B cell (primary cell): ENCODE measurements around the gene RFX3. TPM values are rescaled to one million over a fixed set of nuclear protein-coding genes. Genes with fewer than 3 reads are reported as not detected.

Experiments used
- ATAC-seq: fragments of 200-7000 bp; cut with Tn5 transposase; one replicate; pipeline ENCODE4 v1.10.0; 2021; ENCODE audit warnings: low read depth, mild to moderate bottlenecking, moderate number of reproducible peaks, moderate library complexity
- CTCF ChIA-PET: fragments of 350-600 bp; sonication (Branson Sonifier 250); formaldehyde crosslinking; loops from one replicate; lab custom pipeline; 2021; ENCODE audit warnings: antibody characterized with exemption, inconsistent platforms; lab: Charles Lee
- POLR2A ChIA-PET: fragments of 350-600 bp; sonication (Branson Sonifier 250); formaldehyde crosslinking; loops from one replicate; lab custom pipeline; 2021; ENCODE audit warnings: antibody characterized with exemption; lab: Charles Lee
- DNase-seq: peaks from one replicate; pipeline ENCODE4 v3.0.0; 2013
- H2AFZ ChIP-seq: 2 replicates; pipeline ENCODE4 v1.6.1; 2012; ENCODE audit warnings: mild to moderate bottlenecking, low read depth, low read length; ENCODE audit not compliant: insufficient read depth, poor library complexity, severe bottlenecking
- H3K27ac ChIP-seq, 2 donors: 1 replicate in 1 of 2; 2 replicates in 1 of 2; pipeline ENCODE4 v1.5.1; 2012 to 2013; ENCODE audit warnings: low read length in 2 of 2, mild to moderate bottlenecking in 2 of 2, moderate library complexity in 1 of 2
- H3K27me3 ChIP-seq, 4 experiments: fragments of 200-600 bp in 1 of 4; sonication (generic) in 1 of 4; replicated peaks in 1 of 4; 1 replicate in 2 of 4; 2 replicates in 2 of 4; pipeline versions ENCODE4 v1.6.1 to v1.7.0; 2013 to 2016; ENCODE audit warnings: low read length in 3 of 4, mild to moderate bottlenecking in 2 of 4, mixed read lengths in 1 of 4, moderate library complexity in 1 of 4; ENCODE audit not compliant: insufficient read depth in 4 of 4, control insufficient read depth in 3 of 4; ENCODE audit errors: control extremely low read depth in 1 of 4
- H3K36me3 ChIP-seq, 2 experiments: replicated peaks in 1 of 2; 1 replicate in 1 of 2; 2 replicates in 1 of 2; pipeline versions ENCODE4 v1.6.1 to v1.7.1; 2013; ENCODE audit warnings: low read length in 1 of 2; ENCODE audit not compliant: insufficient read depth in 2 of 2, control insufficient read depth in 1 of 2; ENCODE audit errors: control extremely low read depth in 1 of 2, extremely low read depth in 1 of 2
- H3K4me1 ChIP-seq, 2 donors: fragments of 200-600 bp in 1 of 2; sonication (generic) in 1 of 2; 1 replicate in 1 of 2; 2 replicates in 1 of 2; pipeline versions ENCODE4 v1.5.1 to v1.6.1; 2013 to 2017; ENCODE audit warnings: low read length in 2 of 2; ENCODE audit not compliant: control insufficient read depth in 2 of 2, insufficient read depth in 2 of 2
- H3K4me2 ChIP-seq: replicated peaks from 2 replicates; pipeline ENCODE3; 2012; ENCODE audit warnings: mild to moderate bottlenecking, low read depth, low read length; ENCODE audit not compliant: poor library complexity, severe bottlenecking
- H3K4me3 ChIP-seq, 5 experiments: fragments of 200-600 bp in 1 of 5; sonication (generic) in 1 of 5; 1 replicate in 3 of 5; 2 replicates in 2 of 5; pipeline versions ENCODE4 v1.5.1 to v1.7.0; 2011 to 2016; ENCODE audit warnings: low read length in 4 of 5, mild to moderate bottlenecking in 4 of 5, low read depth in 2 of 5, control low read depth in 1 of 5, moderate library complexity in 1 of 5; ENCODE audit not compliant: insufficient read depth in 1 of 5; ENCODE audit errors: control extremely low read depth in 1 of 5, extremely low read depth in 1 of 5
- H3K79me2 ChIP-seq: fragments of 200-600 bp; sonication (generic); one replicate; pipeline ENCODE4 v1.6.0; 2016; ENCODE audit warnings: low read length; ENCODE audit not compliant: control insufficient read depth, insufficient read depth
- H3K9ac ChIP-seq: fragments of 200-600 bp; sonication (generic); 2 replicates; pipeline ENCODE4 v1.6.1; 2017; ENCODE audit warnings: mild to moderate bottlenecking, low read length, moderate library complexity
- H3K9me3 ChIP-seq, 3 donors: one replicate each; pipeline versions ENCODE4 v1.6.1 to v1.7.1; 2013; ENCODE audit warnings: low read length in 2 of 3; ENCODE audit not compliant: control insufficient read depth in 2 of 3, insufficient read depth in 1 of 3; ENCODE audit errors: control extremely low read depth in 1 of 3
- H4K20me1 ChIP-seq: 2 replicates; pipeline ENCODE4 v1.6.0; 2012; ENCODE audit warnings: mild to moderate bottlenecking, low read length; ENCODE audit not compliant: insufficient read depth, control insufficient read depth, poor library complexity, severe bottlenecking
- H3K27ac Mint-ChIP-seq: one replicate; pipeline ENCODE4 v1.8.0; 2021; ENCODE audit warnings: mixed read lengths
- H3K27me3 Mint-ChIP-seq: one replicate; pipeline ENCODE4 v1.8.0; 2021; ENCODE audit warnings: mixed read lengths
- H3K4me1 Mint-ChIP-seq: one replicate; pipeline ENCODE4 v1.8.0; 2021; ENCODE audit warnings: mixed read lengths
- H3K4me3 Mint-ChIP-seq: one replicate; pipeline ENCODE4 v1.8.0; 2021; ENCODE audit warnings: mixed read lengths
- H3K9me3 Mint-ChIP-seq: one replicate; pipeline ENCODE4 v1.8.0; 2022; ENCODE audit warnings: mixed read lengths; ENCODE audit not compliant: insufficient read depth
- CTCF ChIP-seq: fragments of 200-600 bp; IDR thresholded peaks from one replicate; pipeline ENCODE4 v1.8.0; 2022; ENCODE audit warnings: antibody characterized with exemption, mild to moderate bottlenecking
- EZH2 ChIP-seq: IDR thresholded peaks from 2 replicates; pipeline ENCODE4 v1.6.1; 2012; ENCODE audit warnings: borderline replicate concordance, low read depth, mild to moderate bottlenecking, moderate library complexity, low read length; ENCODE audit not compliant: insufficient read depth, poor library complexity, severe bottlenecking
- WGBS: methylation state at CpG from one replicate; pipeline ENCODE4 v1.1.5; 2013; ENCODE audit warnings: missing lambda C conversion rate; ENCODE audit not compliant: insufficient coverage; 5-methylcytosine and 5-hydroxymethylcytosine counted together
- intact Hi-C: fragments of 100-400 bp; cut with micrococcal nuclease; formaldehyde crosslinking; loops from one replicate; pipeline ENCODE4 v1.10.0; 2022
- polyA plus RNA-seq: library from polyadenylated mRNA; depleted of rRNA; stranded (reverse); fragments of >200 nt; gene quantifications from 2 replicates; pipeline ENCODE4 v1.2.3, GENCODE V29; 2012
- total RNA-seq, 2 donors: library from RNA; stranded (reverse); fragments of 120-200 nt in 1 of 2; gene quantifications; 1 replicate in 1 of 2; 2 replicates in 1 of 2; pipeline versions ENCODE4 v1.2.3 to v1.2.4, GENCODE V29; 2013 to 2022

RFX3 gene
- total and polyA plus RNA-seq, 2 donors (not counting 1 experiment from before 2014, with no cell fraction given), result 6.1 to 39.1 TPM

GRCh38 chr9:3397766-3398165, 128.0 kb downstream of the RFX3 start:
- Histone ChIP-seq H4K20me1 (no peaks in the 10 kb centered on the region), H3K36me3 (peaks cover 0 to 5% of the 10 kb centered on the region in 2 experiments), H3K27ac (peak overlapping the region; percentile 73 to 85), H3K27me3 (no peaks in the 10 kb centered on the region), H3K79me2 (no peaks in the 10 kb centered on the region), H3K4me3 (peak overlapping the region; percentile 5 to 62 (median 37)), H3K9me3 (no peaks in the 10 kb centered on the region), H3K9ac (peak overlapping the region; percentile 57), H3K4me1 (peaks cover 18% of the 10 kb centered on the region in 2 donors), H3K4me2 (peak overlapping the region; percentile 70), H2AFZ (peak overlapping the region; percentile 68)
- Mint-ChIP-seq H3K4me3 (peak overlapping the region; percentile 86), H3K27ac (peak overlapping the region; percentile 93), H3K9me3 (no peaks in the 10 kb centered on the region), H3K4me1 (peaks cover 32% of the 10 kb centered on the region), H3K27me3 (no peaks in the 10 kb centered on the region)
- ATAC-seq (peak; percentile 25), DNase-seq (no peak)
- no CpG with 5 or more reads among the region's 2 CpGs for whole genome bisulfite sequencing
- POLR2A ChIA-PET, result no interaction called here
- intact Hi-C loops, result loop anchor here (2.0 kb wide), 1 partner anchor 129 kb away; the partner anchor contains the start of gene RFX3
- CTCF ChIA-PET, result interaction anchor here (1.5 kb wide), 1 partner anchor 43 kb away, joined by 4 read pairs; no protein-coding TSS in a partner anchor
- TF ChIP-seq CTCF (no peak), EZH2 (no peak)

- H3K79me2 ChIP-seq, result peaks cover 12% of the 10 kb centered on the region
- H2AFZ ChIP-seq, result no peak overlapping the region
- no peak for DNase-seq
- CTCF ChIA-PET, result interaction anchor here (1.6 kb wide), 1 partner anchor 50 kb away, joined by 3 read pairs; no protein-coding TSS in a partner anchor
- no peaks in the 10 kb centered on the region for H3K4me1 ChIP-seq
- peaks cover 0 to 4% (median 0%) of the 10 kb centered on the region in 3 donors for H3K9me3 ChIP-seq
- no peaks in the 10 kb centered on the region for H4K20me1 ChIP-seq
- no peak overlapping the region for H3K4me2 ChIP-seq
- Mint-ChIP-seq H3K4me3 (no peak overlapping the region), H3K27ac (no peak overlapping the region), H3K27me3 (no peaks in the 10 kb centered on the region), H3K4me1 (peaks cover 7% of the 10 kb centered on the region), H3K9me3 (no peaks in the 10 kb centered on the region)
- no peak overlapping the region for H3K27ac ChIP-seq
- peaks cover 2 to 7% of the 10 kb centered on the region in 2 experiments for H3K36me3 ChIP-seq
- H3K9ac ChIP-seq, result no peak overlapping the region
- no peak overlapping the region for H3K4me3 ChIP-seq
- TF ChIP-seq CTCF, result no peak
- no peak for TF ChIP-seq EZH2
- H3K27me3 ChIP-seq, result no peaks in the 10 kb centered on the region
- 100% methylated on average over 2 of the region's 2 CpGs for WGBS
- no peak for ATAC-seq
- POLR2A ChIA-PET, result no interaction called here
- intact Hi-C loops, result no loop called here
Measured at GRCh38 chr9:3391414-3391813, 134.4 kb downstream of the RFX3 start.
